GM21825 (cell line): ENCODE data around the gene NPTX1.

ENCODE experiments used
- ATAC-seq: cut with Tn5 transposase; IDR thresholded peaks from one replicate; pipeline ENCODE4 v1.9.1; 2021; ENCODE audit warnings: mild to moderate bottlenecking, moderate library complexity; ENCODE audit not compliant: unreplicated experiment

Gene NPTX1

DNA sequence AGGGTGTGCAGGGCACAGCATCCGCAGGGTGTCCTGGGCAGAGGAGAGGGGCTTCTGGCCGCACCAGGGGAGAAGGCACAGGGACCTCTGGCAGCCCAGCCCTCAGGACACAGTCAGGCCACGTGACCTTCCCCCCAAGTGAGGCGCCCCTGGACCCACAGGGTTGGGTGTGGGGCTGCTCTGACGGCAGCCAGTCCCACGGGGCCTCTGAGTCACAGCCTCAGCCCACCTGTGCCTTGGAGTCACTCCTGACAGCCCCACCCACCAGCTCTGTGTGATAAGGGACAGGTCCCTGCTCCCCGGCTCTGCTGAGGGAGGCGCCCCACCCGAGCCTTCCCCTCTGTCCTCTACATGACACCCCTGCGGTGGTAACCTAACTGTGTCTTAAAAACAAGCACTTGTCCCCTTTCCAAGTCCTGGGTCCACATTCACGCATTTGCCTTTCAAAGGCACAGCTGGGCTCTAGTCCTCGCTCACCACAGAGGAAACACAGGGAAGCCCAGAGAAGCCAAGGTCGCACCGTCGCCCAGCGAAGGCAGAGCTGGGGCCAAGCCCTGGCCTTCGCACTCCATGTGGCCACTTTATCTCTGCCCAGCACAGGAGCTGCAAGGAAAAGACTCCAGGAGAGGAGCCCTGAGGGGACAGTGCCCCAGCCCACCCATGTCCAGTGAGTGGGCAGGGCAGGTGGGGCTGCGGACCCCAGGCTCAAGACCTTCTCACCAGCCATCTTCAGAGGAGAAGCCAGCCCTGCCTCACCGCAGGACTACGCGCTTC is 5.1 kb upstream of the NPTX1 start:
- ATAC-seq, result no peak

DNA sequence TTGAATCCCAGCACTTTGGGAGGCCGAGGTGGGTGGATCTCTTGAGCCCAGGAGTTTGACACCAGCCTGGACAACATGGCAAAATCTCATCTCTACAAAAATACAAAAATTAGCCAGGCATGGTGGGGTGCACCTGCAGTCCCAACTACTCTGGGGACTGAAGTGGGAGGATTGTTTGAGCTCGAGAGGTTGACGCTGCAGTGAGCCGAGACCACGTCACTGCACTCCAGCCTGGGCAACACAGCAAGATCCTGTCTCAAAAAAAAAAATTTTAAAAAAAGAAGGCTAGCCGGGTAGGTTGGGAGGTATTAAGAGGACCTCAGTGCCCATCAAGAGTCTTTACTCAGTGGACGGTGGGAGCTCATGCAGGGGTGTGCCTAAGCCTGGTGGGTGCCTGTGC is 3.8 kb upstream of the NPTX1 start:
- ATAC-seq, result no peak

DNA sequence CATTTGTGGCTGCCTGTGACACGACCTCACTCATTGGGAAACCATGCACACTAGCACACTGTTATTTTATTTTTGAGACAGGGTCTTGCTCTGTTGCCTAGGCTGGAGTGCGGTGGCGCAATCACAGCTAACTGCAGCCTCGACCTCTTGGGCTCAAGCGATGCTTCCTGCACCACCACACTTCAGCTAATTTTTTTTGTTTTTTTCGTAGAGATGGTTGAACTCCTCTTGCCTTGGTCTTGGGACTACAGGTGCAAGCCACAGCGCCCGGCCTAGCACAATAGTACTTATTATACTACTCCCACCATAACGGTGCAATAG is 2.8 kb upstream of the NPTX1 start:
- no peak for ATAC-seq

DNA sequence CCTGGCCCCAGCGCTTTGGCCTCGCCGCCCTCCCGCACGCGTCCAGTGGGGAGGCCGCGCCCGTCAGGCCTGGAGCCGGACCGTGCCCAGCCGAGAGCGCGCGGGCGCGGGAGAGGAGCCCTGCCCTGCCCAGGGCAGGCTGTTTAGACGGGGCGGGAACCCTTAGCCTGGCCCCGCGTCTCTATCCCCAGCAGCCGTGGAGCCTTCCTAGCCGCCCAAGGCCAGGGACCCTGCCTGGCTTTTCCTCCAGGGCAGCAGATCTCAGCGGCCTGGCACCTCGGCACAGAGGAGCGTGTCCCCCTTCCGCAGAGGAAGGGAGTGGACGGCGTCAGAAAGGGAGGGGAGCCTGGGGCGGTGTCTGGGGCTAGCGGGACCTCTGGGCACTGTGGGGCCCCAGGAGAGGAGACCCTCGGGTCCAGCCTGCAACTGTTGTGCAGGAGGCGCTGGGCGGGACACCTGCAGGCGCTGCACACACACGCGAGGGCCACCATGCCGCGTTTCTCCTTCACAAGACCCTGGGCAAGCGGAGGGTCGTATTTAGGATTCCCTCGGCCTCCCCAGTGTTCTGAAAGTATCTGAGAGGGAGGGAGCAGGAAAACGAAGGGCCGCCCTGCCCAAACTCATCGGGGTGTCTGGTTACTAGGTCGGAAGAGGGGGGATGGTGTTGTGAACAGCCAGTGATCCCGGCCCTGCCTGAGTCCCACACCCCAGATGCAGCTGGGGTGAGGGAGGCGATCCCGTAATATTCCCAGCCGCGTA is 2.3 kb upstream of the NPTX1 start:
- ATAC-seq, result no peak

DNA sequence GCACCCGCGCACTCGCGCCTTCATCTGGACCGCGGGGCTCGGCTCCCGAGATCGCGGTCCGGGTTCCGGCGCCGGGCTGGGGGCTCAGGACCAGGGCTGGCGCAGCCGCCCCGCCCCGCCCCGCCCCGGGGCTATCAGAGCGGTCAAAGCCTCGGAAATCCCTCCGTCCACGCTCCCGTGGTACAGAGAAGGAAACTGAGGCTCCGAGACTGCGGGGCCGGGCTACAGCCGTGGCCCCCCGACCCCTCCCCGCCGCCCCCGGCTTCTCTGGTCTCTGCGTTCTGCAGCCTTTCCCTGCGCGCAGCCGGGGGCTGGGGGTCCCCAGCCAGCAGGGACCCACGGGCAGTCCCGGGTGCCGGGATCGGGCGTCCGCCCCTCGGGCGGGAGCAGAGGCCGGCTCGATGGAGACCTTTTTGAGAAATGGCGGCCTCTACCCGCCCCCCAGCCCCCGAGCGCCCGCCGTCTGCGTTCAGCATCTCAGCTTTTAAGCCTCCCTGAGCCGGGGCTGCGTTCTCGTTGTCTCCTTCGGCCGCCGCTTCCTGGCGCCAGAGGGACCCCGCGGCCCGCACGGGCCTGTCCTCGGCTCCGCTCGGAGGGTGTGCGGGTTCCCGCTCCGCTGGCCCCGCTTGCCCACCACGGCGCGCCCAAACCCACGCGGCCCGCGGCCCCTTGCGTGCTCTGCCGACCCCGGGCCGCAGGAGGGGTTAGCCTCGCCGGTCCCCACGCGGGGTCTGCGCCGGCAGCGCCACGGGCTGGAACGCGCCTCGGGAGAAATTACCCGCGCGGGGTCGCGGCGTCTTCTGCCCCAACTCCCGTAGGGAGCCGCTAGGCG is 1.5 kb upstream of the NPTX1 start:
- no peak for ATAC-seq

DNA sequence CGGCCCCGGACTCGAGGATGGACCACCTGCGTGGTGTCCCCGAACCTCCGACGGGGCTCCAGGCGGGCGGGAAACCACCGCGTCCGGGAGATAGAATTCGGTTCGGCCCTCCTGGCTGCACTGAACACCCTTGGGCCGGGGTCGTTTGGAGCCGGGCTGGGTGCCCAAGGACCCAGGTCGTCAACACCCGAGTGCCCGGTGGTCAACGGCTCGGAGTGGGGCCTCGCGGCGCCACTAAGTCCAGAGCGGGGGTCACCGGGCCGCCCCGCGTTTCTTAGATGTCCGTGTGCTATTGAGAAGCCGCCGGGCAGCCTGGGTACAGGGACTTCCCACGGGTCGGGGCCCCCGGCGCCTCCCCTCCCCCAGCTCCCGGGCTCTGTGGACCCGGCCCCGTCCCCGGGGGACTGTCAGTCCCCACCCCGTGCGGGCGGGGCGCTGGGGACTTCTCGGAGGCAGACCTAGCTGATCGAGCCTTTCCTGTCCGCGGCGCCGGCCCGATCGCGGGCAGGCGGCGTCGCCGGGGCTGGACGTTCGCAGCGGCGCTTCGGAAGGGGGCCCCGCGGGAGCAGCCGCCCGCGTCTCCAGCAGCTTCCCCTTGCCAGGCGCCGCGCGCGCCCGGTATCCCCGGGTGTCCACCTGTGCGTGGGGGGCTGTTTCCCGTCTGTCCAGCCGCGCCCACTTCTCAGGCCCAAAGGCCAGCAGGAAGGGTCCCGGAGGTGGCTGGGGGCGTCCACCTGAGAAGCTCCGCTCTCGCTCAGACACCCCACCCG is 655 bp upstream of the NPTX1 start:
- ATAC-seq, result no peak

DNA sequence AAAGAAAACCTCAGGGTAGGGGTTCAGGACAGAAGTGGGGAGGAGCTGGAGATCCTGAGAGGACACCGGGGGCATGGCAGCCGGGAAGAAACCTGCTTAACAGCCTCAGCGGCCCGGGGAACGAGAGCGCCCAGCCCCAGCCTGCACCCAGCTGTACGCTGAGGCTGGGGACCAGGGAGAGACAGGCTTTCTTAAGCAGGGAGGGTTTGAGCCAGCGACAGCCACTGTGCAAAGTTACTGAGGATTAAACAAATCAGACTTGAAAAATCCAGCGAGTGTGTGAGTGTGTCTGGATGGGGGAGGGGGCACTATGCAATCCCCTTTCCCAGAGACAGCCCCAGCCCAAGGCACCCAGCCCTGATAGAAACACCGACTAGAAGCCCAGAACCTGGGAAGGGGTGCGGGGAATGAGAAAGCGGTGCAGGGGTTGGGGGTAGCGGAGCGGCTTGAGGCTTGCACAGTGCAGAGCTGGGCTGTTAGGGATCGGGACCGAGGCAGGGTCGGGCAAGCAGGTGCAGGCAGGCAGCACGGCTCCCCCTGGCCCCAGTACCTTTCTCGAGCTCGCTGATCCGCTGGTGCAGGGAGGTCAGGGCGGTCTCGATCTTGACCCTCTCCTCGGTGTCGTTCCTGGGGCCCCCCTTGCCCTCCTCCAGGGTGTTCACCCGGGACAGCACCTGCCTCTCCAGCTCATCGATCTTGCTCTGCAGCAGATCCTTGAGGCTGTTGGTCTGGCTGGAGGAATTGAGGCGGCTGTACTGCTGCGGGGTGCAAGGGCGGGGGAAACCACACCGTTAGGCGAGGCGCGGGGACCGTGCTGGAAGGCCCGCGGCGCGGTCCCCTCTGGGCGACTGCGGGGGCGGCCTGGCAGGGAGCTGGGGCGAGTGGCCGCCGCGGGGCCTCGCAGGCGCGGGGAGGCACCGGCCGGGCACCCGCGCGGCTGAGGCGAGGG is 1.2 kb downstream of the NPTX1 start:
- ATAC-seq, result no peak

DNA sequence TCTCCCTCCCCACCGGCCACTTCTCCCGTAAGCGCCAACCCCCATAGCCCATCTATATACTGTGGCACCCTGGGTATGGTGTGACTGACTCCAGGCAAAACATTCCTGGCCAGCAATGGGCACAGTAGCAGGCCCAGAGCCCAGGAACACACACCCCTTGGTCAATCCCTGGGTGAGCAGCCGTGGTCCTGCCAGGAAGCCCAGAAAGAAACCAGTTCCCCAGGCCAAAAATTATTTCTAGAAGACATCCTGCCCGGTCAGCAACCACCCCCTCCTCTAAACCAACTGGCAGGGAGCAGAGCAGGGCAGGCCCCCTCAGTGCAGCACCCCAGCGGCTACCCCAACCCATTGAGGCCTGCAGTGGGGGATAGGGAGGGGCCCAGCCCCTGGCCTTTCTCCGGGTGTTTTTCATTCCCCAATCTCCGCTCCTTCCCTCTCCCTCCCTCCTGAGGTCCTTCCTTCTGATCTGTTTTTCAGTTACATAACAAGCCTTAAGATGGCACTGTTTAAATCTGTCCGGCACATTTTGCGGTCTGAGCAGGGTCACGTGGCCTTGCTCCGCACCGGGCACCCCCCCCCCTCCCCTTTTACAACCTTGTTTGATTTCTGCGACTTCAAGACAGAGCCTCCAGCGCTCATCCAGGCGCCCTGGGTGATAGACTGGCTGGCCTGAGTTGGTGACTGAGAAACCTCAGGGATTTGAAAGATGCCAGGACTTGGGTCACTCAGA is 2.0 kb downstream of the NPTX1 start:
- ATAC-seq, result no peak

DNA sequence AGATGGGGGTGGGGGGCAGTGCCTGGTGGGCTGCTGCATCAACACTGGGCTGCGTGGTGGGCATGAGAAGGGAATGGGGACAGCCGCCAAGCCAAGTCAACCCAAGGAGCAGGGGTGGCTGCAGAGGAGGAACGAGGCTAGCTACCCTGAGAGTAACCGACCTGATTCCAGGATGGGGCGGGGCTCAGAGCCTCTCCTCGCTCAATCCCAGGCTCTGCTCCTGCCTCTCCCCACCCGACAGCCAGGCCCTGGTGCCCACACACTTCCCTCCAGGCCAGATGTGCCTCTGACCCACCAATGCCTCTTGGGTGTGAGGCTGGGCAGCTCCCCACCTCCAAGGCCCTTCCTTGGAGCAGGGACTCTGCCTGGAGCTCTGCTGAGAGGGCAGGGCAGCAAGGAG is 2.7 kb downstream of the NPTX1 start:
- ATAC-seq, result no peak

DNA sequence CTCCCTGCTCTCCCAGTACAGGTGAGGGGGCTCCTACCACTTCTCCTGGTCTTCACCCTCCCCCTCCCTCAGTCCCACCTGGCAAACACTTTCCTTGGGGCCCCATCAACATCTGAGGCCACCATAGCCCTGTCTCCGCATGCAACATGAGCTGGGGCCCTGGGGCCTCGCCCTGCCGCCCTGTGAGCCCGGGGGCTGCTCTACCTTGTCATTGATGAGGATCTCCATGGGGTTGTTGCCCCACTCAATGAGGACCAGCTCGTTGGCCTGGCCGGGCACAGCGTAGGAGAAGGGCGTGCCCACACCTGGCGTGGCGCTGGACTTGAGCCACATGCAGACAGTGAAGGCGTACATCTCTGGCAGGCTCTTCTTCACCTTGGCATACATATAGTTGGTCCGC is 3.4 kb downstream of the NPTX1 start:
- no peak for ATAC-seq

DNA sequence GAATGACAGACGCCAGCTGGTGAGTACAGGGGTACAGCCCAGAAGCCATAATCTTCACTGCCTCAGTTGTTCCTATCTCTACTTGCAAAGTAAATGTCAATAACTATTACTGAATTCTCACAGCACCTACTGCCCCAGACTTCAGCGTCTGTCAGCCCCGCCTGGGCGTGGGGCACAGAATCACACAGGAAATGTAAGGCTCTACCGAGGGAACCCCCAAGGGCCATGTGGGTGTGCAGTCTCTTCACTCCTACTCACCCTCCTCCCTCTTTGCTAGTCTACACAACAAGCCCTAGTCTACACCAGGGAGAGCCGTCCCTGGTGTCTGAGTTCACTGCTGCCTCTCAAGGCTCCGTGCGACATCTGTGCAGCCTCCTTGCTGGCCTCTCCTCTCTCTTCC is 4.5 kb downstream of the NPTX1 start:
- no peak for ATAC-seq

DNA sequence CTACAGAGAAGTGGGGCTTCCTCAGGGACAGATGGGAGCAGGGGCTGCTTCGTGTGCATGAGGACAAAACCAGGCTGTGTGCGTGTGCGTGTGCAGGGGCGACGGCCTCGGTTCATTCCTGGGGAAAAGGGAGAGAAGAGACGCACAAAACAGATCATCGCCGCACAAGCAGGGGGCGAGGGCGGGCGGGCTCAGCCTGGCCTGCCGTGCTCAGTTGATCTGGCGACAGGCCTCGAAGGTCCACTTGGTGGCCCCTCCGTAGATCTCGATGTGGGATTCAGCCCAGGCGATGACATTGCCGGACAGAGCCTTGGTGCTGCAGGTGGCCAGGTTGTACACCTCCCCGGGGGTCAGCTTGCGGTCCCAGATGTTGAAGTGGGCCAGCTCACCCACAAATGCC is 5.8 kb downstream of the NPTX1 start:
- ATAC-seq, result no peak

DNA sequence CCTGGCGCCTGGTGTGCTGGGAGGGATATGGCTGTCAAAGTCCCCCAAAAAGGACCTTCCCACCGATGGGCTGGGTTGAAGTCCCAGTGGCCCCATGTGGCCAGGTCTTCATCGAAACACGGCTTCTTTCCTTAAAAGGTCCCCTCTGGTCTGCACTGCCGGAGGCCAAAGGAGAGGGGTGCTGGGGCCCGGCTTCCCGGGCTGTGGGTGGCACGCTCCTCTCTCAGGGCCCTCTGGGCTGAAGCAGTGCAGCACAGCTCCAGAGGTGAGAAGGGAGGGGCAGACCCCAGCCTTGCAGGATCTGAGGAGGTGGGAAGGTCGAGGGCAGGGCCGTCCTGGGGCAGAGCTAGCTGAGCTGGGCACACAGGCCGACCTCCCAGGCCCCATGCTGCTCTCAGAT is 6.7 kb downstream of the NPTX1 start:
- ATAC-seq, result no peak

DNA sequence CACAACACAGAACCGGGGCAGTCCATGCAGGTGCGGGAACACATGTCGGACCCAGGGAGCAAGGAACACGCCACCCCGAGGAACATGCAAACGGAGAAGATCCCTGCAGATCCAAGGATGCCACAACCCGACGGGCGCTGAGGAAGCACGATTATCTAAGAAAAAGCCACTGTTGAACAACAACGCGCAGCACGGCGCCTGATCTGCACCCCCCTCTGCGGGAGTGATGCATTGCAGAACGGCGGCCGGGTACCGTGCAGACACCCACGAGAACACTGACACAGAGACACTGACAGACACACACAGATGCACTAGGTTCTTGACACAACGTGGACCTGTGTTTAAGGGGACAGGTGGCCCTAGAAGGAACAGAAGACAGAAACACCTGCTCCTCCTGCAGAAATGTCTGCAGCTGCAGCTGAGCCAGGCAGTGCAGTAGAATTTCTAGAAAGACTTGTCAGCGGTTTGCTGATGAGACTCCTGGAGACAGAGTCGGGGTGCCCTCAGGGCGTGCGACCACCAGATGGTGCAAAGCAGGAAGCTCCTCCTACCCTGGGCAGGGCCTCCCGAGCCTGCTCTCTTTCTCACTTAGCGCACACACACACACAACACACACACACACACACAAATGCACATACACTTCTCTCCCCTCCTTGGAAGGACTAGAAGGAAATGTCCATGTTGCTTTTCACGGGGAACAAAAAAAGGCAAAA is 7.5 kb downstream of the NPTX1 start:
- ATAC-seq, result no peak

DNA sequence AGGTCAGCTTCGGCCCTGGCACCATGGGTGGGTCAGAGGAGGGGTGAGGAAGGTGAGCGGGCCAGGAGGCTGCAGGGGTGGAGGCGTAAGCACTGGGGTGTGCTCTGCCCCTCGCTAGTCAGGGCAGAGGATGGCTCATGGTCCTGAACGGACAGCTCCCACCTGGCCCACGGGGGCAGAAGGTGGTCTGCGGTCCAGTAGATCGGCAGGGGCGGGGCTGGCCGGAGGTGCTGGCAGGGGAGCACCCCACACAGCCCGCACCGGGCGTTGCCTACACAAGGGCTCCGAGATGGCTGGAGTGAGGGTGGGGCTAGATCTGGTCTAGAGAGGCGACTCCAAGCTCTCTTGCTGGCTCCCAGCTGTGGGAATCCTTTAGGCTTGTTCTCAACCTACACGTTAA is 8.2 kb downstream of the NPTX1 start:
- ATAC-seq, result no peak

DNA sequence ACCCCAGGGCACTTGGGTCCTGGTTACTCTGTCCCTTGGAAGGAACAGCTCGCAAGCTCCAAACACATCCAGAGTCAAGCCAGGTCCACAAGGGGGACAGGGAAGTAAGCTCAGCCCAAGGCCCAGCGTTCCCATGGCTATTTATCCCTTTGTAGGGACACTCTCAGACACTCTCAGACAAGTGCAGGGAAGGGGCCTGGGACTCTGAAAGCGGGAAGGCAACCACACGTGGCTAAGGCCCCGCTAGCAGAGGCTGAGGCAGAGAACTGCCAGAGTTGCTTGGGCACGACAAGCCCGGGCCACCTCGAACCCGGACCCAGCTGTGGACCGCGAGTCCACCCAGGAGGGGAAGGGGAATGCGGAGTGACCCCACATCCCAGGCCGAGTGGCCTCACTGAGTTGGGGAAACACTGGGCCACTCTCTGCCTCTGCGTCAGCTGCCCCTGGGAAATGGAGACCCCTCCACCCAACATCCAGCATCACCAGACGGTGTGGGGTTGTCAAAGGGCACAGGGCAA is 10.2 kb downstream of the NPTX1 start:
- no peak for ATAC-seq

DNA sequence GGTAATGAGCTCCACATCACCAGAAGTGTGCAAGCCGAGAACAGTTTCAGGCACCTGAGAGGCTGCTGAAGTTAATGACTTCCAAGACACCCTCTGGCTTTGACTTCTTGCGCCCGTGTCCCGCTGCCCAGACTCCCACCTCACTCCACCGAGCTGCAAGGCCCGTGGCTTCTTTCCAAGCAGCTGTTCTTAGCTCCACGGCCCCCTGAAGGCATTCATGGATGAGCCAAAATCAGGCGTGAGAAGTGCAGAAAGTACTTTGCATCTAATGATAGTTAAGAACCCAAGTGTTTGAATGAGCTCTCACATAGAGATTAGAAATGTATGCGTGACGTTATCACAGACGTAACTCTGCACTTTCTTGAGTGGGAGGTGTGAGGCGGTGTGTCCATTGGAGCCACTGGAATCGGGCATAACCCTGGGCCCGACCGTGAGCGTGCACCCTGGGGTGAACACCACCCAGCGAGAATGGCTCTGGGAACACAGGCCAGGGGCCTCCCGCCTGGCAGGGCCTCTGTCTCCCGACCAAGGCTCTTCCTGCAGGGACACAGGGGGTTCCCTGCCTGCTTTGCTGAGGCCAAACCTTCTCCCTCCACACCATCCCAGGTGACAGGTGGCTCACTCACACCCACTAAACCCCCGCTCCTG is 11.0 kb downstream of the NPTX1 start:
- ATAC-seq, result no peak

DNA sequence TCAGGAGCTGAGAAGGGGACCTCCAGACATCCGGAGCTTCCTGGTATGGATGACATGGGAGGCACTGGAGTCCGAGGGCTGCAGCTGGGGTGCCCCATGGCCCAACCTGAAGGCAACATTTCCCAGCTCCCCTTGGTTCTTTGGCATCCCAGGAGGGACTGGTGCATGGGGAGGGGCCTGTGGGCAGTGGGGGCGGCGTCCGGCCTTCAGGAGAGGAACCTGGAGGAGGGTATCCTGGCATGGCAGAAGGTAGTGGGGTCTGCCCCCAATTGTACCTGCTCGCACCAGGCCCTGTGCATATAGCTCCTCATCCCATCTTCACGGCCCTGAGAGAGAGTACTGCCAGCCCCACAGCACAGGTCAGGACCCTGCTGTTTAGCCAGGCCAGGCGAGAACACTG is 11.9 kb downstream of the NPTX1 start:
- ATAC-seq, result no peak
